ENCODE results near the gene IGFLR1. TPM values are rescaled to one million over a fixed set of nuclear protein-coding genes. Genes with fewer than 3 reads are reported as not detected.

IGFLR1 gene
- total and polyA plus RNA-seq, 2 of the 8 experiments (the other 6 are each of a cell fraction or from before 2014, with no cell fraction given), result 8.4 to 28.9 TPM

DNA sequence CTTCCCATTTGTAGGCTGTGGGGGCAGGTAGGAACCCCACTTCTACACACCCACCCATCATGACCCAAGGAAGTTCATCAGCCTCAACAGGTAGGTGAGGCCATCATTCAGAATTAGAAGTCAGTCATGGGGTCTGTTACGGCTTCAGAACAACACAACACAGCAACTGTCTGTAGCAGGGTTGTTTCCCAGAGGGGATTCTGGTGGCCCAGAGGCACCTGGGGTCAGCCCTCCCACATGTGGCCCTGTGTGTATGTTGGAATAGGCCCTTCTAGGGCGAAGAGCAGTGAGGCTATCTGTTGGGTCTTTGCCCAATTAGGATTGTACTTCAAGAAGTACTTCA lies 3.4 kb downstream of the IGFLR1 start (continued):
- TF ChIP-seq, protein P1, sequence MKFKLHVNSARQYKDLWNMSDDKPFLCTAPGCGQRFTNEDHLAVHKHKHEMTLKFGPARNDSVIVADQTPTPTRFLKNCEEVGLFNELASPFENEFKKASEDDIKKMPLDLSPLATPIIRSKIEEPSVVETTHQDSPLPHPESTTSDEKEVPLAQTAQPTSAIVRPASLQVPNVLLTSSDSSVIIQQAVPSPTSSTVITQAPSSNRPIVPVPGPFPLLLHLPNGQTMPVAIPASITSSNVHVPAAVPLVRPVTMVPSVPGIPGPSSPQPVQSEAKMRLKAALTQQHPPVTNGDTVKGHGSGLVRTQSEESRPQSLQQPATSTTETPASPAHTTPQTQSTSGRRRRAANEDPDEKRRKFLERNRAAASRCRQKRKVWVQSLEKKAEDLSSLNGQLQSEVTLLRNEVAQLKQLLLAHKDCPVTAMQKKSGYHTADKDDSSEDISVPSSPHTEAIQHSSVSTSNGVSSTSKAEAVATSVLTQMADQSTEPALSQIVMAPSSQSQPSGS (IDR thresholded peaks at IDR 0.05; ENCODE audit: low read length), result no peak
- TF ChIP-seq EZH2 (IDR thresholded peaks at IDR 0.05; ENCODE audit: low read depth, low read length, severe bottlenecking) (no peak), RNF2 (IDR thresholded peaks at IDR 0.05; ENCODE audit: borderline replicate concordance, low read depth, low read length, missing control alignments, poor library complexity, severe bottlenecking) (no peak)

Measured in H1 (cell line).